ENCODE results near the gene TRPM3.

TRPM3 gene

DNA sequence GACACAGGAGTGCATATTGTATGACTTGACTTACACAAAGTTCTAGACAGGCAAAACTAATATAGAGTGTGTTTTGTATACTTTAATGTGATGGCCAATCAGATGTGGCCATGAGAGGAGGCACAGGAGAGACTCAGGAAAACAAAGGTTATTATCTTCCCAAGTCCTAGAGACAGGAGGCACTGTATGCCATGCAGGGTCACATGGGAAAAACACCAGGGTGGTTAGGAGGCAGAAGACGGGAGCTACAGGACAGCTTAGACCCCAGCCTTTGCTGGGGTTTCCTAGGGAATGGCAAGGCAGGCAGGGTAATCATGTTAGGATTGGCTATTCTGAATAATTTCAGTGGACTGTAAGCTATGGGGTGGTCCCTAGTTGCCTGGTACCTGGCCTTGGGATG lies 16.2 kb downstream of the TRPM3 start:
- TF ChIP-seq, protein P1, sequence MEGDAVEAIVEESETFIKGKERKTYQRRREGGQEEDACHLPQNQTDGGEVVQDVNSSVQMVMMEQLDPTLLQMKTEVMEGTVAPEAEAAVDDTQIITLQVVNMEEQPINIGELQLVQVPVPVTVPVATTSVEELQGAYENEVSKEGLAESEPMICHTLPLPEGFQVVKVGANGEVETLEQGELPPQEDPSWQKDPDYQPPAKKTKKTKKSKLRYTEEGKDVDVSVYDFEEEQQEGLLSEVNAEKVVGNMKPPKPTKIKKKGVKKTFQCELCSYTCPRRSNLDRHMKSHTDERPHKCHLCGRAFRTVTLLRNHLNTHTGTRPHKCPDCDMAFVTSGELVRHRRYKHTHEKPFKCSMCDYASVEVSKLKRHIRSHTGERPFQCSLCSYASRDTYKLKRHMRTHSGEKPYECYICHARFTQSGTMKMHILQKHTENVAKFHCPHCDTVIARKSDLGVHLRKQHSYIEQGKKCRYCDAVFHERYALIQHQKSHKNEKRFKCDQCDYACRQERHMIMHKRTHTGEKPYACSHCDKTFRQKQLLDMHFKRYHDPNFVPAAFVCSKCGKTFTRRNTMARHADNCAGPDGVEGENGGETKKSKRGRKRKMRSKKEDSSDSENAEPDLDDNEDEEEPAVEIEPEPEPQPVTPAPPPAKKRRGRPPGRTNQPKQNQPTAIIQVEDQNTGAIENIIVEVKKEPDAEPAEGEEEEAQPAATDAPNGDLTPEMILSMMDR (conservative IDR thresholded peaks at IDR 0.05) = no peak
- TF ChIP-seq ZFX (IDR thresholded peaks at IDR 0.05) = no peak
- H3K27ac ChIP-seq = no peak overlapping the region

DNA sequence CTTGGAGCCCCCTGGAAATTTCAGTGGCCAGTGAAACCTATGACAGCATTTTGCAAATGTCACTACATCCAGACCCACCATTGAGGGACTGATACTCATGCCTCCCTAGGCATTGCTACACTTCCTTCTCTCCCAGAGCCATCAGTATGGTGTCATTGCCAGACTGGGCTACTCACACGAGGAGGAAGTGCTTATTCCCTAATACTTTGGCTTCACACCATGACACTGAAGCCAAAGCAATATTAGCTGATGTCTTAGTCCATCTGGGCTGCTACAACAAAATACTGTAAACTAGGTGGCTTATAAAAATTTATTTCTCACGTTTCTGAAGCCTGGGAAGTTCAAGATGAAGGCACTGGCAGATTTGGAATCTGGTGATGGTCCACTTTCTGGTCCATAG lies 22.6 kb downstream of the TRPM3 start:
- H3K27ac ChIP-seq = no peak overlapping the region
- TF ChIP-seq ZFX (IDR thresholded peaks at IDR 0.05) = no peak
- TF ChIP-seq, protein P1 (conservative IDR thresholded peaks at IDR 0.05) = no peak

- H3K27ac ChIP-seq = no peak overlapping the region
Observed at GRCh38 chr9:71097671-71098070, 23.8 kb downstream of the TRPM3 start.

DNA sequence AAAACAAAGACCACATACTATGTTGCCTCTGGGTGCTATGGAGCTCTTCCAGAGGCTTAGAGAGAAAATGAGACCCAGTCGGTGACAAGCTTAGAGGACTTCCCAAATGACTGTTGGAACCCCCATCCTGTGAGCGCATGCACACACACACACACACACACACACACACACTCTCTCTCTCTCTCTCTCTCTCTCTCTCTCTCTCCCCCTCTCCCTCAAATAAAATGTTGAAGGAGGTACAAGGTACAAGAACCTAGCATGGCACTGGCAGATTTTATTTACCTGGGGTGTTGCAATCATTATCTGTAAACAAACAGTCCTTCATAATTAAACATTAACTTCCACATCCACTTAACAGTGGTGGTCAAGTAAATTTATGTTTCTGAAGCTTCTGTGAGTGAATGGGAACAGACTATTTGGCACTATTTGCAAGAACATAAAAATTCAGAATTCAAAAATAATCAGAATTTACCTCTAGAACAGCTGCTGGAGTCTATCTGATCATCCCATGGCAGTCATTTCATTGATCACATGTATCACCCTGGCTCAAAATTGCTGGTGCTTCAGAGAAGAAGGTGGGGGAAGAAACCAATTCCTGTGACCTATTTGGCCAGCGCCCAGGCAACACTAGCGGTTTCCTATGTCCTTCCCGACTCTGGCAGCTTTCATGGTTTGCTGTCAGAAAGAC lies 24.9 kb downstream of the TRPM3 start:
- H3K27ac ChIP-seq = no peak overlapping the region
- TF ChIP-seq, protein P1 (conservative IDR thresholded peaks at IDR 0.05) = no peak
- TF ChIP-seq ZFX (IDR thresholded peaks at IDR 0.05) = no peak

More at GRCh38 chr9:71097671-71098070, 23.8 kb downstream of the TRPM3 start:
- TF ChIP-seq ZFX (IDR thresholded peaks at IDR 0.05) = no peak
- TF ChIP-seq, protein P1 (conservative IDR thresholded peaks at IDR 0.05) = no peak

DNA sequence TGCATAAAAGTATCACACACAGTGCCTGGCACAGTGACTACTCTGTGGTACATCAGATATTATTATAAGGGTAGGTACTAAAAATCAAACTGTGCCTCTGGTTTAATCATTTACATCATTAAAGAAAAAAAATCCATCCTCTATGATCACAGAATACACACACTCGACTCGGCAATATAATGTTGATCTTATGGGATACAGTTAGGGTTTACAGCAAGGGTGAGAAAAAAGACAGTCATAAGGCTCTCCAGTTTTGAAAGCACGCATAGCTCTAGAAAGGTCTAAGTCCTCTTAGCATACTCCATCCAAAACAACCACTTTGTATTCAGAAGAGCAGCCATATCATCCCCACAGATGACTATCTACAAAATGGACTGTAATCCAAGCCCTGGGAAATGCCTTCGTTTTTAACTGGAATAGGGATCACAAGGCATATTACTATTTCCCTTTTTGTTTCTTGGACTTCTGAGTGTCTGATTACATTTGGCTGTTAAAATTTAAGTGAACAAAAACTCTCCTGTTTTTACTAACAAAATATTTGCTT lies 26.6 kb downstream of the TRPM3 start:
- TF ChIP-seq, protein P1 (conservative IDR thresholded peaks at IDR 0.05) = no peak
- TF ChIP-seq ZFX (IDR thresholded peaks at IDR 0.05) = no peak
- no peak overlapping the region for H3K27ac ChIP-seq

DNA sequence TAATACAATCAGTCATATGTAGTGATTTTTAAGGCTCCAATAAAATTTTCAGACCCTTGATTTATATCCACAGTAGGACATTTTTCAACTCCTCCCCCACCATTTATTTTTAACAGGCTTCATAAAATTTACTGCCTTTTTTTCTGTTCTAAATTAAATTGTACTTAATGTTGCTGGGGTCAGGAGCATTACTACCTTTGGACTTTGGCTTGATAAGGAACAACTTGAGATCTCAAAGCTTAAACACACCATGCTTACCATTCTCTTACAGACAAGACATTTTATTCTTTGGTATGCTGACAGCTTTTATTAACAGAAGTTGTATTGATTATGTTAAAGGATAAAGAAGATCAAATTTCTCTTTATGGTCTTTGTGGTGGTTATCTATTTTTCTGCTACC lies 30.5 kb downstream of the TRPM3 start:
- no peak overlapping the region for H3K27ac ChIP-seq
- TF ChIP-seq, protein P1 (conservative IDR thresholded peaks at IDR 0.05) = no peak
- no peak for TF ChIP-seq ZFX (IDR thresholded peaks at IDR 0.05)

- TF ChIP-seq, protein P1 (conservative IDR thresholded peaks at IDR 0.05) = no peak
- TF ChIP-seq ZFX (IDR thresholded peaks at IDR 0.05) = no peak
- no peak overlapping the region for H3K27ac ChIP-seq
Observed at GRCh38 chr9:71079451-71079850, 42.0 kb downstream of the TRPM3 start.

All from C4-2B (cell line).